A549 treated with GW870086 at 1 μM for 4 hours (cell line): ENCODE data around the gene POLN. TPM values are rescaled to one million over a fixed set of nuclear protein-coding genes. Genes with fewer than 3 reads are reported as not detected.

Experiments
- total RNA-seq: library from RNA; stranded (reverse); fragments of 200-300 nt; extraction: Qiagen RNA extraction; gene quantifications from 5 replicates; pipeline ENCODE4 v1.2.3, GENCODE V29; 2022; ENCODE audit warnings: low read depth

Gene POLN
- 0.37 to 0.92 TPM (median 0.70 TPM) in 5 replicates for total RNA-seq

GRCh38 chr4:2241410-2242353 lies at the start of gene POLN, which contains the start of gene HAUS3:
Gene POLN, minus strand, starts transcription at chr4:2242121. Its CDS starts 12,890 bp downstream, at chr4:2229231.
Gene HAUS3, minus strand, starts transcription at chr4:2242121. Its CDS starts 1,175 bp downstream, at chr4:2240946.

GRCh38 chr4:2261853-2262144 lies 19.9 kb upstream of the POLN start, which contains the start of gene MXD4:
Gene MXD4, minus strand, starts transcription at chr4:2262109. Its CDS starts 129 bp downstream, at chr4:2261980.

DNA sequence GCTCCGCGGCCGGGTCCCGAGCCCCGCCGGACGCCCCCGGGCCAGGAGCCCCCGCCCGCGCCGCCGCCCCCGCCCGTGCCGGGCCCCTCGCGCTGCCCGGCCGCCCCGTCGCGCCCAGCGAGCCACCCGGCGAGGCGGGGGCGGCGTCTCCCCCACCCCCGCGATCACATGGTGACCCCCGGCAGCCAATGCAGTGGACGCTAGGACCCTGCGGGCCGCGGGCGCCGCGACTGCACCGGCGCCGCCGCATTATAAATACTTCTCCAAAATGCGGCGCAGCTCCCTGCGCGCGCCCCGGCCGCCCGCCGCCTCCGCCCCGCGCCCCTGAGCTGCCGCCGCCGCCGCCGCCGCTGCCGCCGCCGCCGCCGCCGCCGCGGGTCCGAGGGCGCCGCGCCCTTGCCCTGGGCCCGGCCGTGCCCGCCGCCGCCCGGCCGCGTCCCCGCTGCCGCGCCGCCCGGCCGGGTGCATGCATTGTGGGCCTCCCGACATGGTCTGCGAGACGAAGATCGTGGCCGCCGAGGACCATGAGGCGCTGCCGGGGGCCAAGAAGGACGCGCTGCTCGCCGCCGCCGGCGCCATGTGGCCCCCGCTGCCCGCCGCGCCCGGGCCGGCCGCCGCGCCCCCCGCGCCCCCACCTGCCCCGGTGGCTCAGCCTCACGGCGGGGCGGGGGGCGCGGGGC lies 182.7 kb downstream of the POLN start, which contains the start of gene NAT8L:
TSS of gene NAT8L (plus strand) at position 282 of the 680 bp plus-strand sequence. CDS start at position 467, 185 bp downstream.

Other genes with a start within 250 kb of the POLN start
- 18.2 to 24.0 TPM (median 22.6 TPM) in 5 replicates for gene NELFA, start 233.1 kb downstream of the POLN start, total RNA-seq
- gene NAT8L, start 182.8 kb downstream of the POLN start, total RNA-seq, result 10.0 to 14.0 TPM (median 13.2 TPM) in 5 replicates
- gene HAUS3, start within 50 bp of the POLN start, total RNA-seq, result 5.7 to 8.2 TPM (median 7.8 TPM) in 5 replicates
- gene MXD4, start 20.0 kb upstream of the POLN start, total RNA-seq, result 13.3 to 19.9 TPM (median 17.2 TPM) in 5 replicates
- gene ZFYVE28, start 176.5 kb upstream of the POLN start, total RNA-seq, result 2.7 to 3.7 TPM (median 3.0 TPM) in 5 replicates
- gene CFAP99, start 176.8 kb upstream of the POLN start, total RNA-seq, result 0.06 to 0.38 TPM (median 0.16 TPM) in 5 replicates
- gene RNF4, start 227.0 kb upstream of the POLN start, total RNA-seq, result 64.3 to 77.0 TPM (median 65.0 TPM) in 5 replicates